SK-N-SH (cell line): Measurements from ENCODE around the gene ZNF879. TPM values are rescaled to one million over a fixed set of nuclear protein-coding genes. Genes with fewer than 3 reads are reported as not detected.

Source experiments
- CTCF ChIA-PET: fragments of 300-600, 350-600 bp; formaldehyde crosslinking; extraction: SDS; loops from one replicate; lab custom pipeline; 2021; lab: Yijun Ruan, JAX
- POLR2A ChIA-PET: fragments of 350-600 bp; sonication (Branson Sonifier 250); formaldehyde crosslinking; extraction: SDS; loops from one replicate; lab custom pipeline; 2020; ENCODE audit warnings: antibody characterized with exemption, inconsistent platforms; lab: Yijun Ruan, JAX
- DNase-seq: peaks from one replicate; pipeline ENCODE4 v3.0.0; 2012
- H2AFZ ChIP-seq: fragments of 200-600 bp; sonication (generic); 2 replicates; pipeline ENCODE4 v1.8.1; 2016; ENCODE audit warnings: antibody characterized with exemption, mild to moderate bottlenecking, low read depth
- H3F3A ChIP-seq: fragments of 200-600 bp; sonication (generic); replicated peaks from 2 replicates; pipeline ENCODE3; 2016; ENCODE audit warnings: antibody characterized with exemption, mild to moderate bottlenecking; ENCODE audit not compliant: insufficient read depth
- H3K27ac ChIP-seq, 2 experiments: fragments of 200-500 bp in 1 of 2; fragments of 200-600 bp in 1 of 2; sonication (Bioruptor generic) in 1 of 2; sonication (generic), shearing (Covaris generic) in 1 of 2; 2 replicates each; pipeline versions ENCODE4 v1.5.1 to v1.6.1; 2014 to 2016; ENCODE audit warnings: low read depth in 2 of 2, inconsistent platforms in 1 of 2, low read length in 1 of 2, mild to moderate bottlenecking in 1 of 2, mixed read lengths in 1 of 2
- H3K27me3 ChIP-seq: fragments of 200-600 bp; sonication (generic), shearing (Covaris generic); 2 replicates; pipeline ENCODE4 v1.6.1; 2016; ENCODE audit warnings: mixed run types; ENCODE audit not compliant: insufficient read depth
- H3K36me3 ChIP-seq, 2 experiments: fragments of 200-500 bp in 1 of 2; fragments of 200-600 bp in 1 of 2; sonication (Bioruptor generic) in 1 of 2; sonication (generic) in 1 of 2; replicated peaks in 1 of 2; 2 replicates each; pipeline versions ENCODE3 to v1.5.1; 2014 to 2016; ENCODE audit warnings: low read length in 1 of 2, mild to moderate bottlenecking in 1 of 2; ENCODE audit not compliant: insufficient read depth in 2 of 2, control insufficient read depth in 1 of 2
- H3K4me1 ChIP-seq, 2 experiments: fragments of 200-500 bp in 1 of 2; fragments of 200-600 bp in 1 of 2; sonication (Bioruptor generic) in 1 of 2; sonication (generic), shearing (Covaris generic) in 1 of 2; 2 replicates each; pipeline versions ENCODE4 v1.5.1 to v1.6.1; 2014 to 2016; ENCODE audit warnings: low read depth in 1 of 2, low read length in 1 of 2, mixed run types in 1 of 2; ENCODE audit not compliant: insufficient read depth in 2 of 2, control insufficient read depth in 1 of 2
- H3K4me2 ChIP-seq: fragments of 200-600 bp; sonication (generic), shearing (Covaris generic); 2 replicates; pipeline ENCODE4 v1.6.1; 2017; ENCODE audit warnings: mixed run types
- H3K4me3 ChIP-seq, 2 experiments: fragments of 200-500 bp in 1 of 2; fragments of 200-600 bp in 1 of 2; sonication (Bioruptor generic) in 1 of 2; sonication (generic), shearing (Covaris generic) in 1 of 2; 2 replicates each; pipeline versions ENCODE4 v1.5.1 to v1.8.1; 2014 to 2016; ENCODE audit warnings: low read depth in 2 of 2, inconsistent platforms in 1 of 2, low read length in 1 of 2, mild to moderate bottlenecking in 1 of 2, mixed read lengths in 1 of 2, moderate library complexity in 1 of 2
- H3K79me2 ChIP-seq: fragments of 200-600 bp; sonication (generic); 2 replicates; pipeline ENCODE4 v1.8.1; 2017; ENCODE audit warnings: mild to moderate bottlenecking; ENCODE audit not compliant: insufficient read depth
- H3K9ac ChIP-seq: fragments of 200-600 bp; sonication (generic); 2 replicates; pipeline ENCODE4 v1.6.1; 2017; ENCODE audit warnings: mixed run types
- H3K9me2 ChIP-seq: fragments of 200-600 bp; sonication (generic); 2 replicates; pipeline ENCODE4 v1.6.1; 2017; ENCODE audit warnings: mixed run types
- H3K9me3 ChIP-seq: fragments of 200-600 bp; sonication (generic); 2 replicates; pipeline ENCODE4 v1.6.1; 2017; ENCODE audit warnings: mixed run types, mild to moderate bottlenecking, moderate library complexity
- H4K20me1 ChIP-seq: fragments of 200-600 bp; sonication (generic); 2 replicates; pipeline ENCODE4 v1.6.1; 2017; ENCODE audit warnings: mild to moderate bottlenecking, mixed run types; ENCODE audit not compliant: insufficient read depth
- CTCF ChIP-seq: fragments of 200-600 bp; sonication (generic); IDR thresholded peaks from 2 replicates; pipeline ENCODE4 v1.6.1; 2017; ENCODE audit warnings: antibody characterized with exemption, mild to moderate bottlenecking, moderate library complexity
- EP300 ChIP-seq, 2 experiments: IDR thresholded peaks; 2 replicates each; pipeline versions ENCODE4 v1.4.0 to v1.6.1; 2012; ENCODE audit warnings: borderline replicate concordance in 1 of 2, low read depth in 1 of 2, low read length in 1 of 2
- FOSL2 ChIP-seq: IDR thresholded peaks from 2 replicates; pipeline ENCODE4 v1.4.0; 2012; ENCODE audit warnings: low read depth, mild to moderate bottlenecking, moderate library complexity, borderline replicate concordance
- FOXJ3 ChIP-seq: sonication (generic); formaldehyde crosslinking; IDR thresholded peaks from 2 replicates; pipeline ENCODE4 v1.5.1; 2020; ENCODE audit warnings: mild to moderate bottlenecking, missing genetic modification reagents
- GABPA ChIP-seq: IDR thresholded peaks from 2 replicates; pipeline ENCODE4 v1.4.0; 2012; ENCODE audit warnings: low read depth, mild to moderate bottlenecking
- GATA2 ChIP-seq: sonication (generic); formaldehyde crosslinking; IDR thresholded peaks from 2 replicates; pipeline ENCODE4 v1.5.0; 2020; ENCODE audit warnings: mild to moderate bottlenecking, missing genetic modification reagents
- IRF3 ChIP-seq: fragments of 150-350 bp; IDR thresholded peaks from 2 replicates; pipeline ENCODE4 v1.6.1; 2016; ENCODE audit warnings: mild to moderate bottlenecking, low read depth, low read length
- NFIC ChIP-seq: IDR thresholded peaks from 2 replicates; pipeline ENCODE4 v1.4.0; 2012; ENCODE audit warnings: borderline replicate concordance
- NRF1 ChIP-seq: IDR thresholded peaks from 2 replicates; pipeline ENCODE4 v1.6.1; 2012; ENCODE audit warnings: low read depth, mild to moderate bottlenecking, low read length
- PBX3 ChIP-seq: IDR thresholded peaks from 2 replicates; pipeline ENCODE4; 2012
- RAD21 ChIP-seq: IDR thresholded peaks from 2 replicates; pipeline ENCODE4 v1.6.1; 2012; ENCODE audit warnings: mild to moderate bottlenecking, low read length
- REST ChIP-seq: IDR thresholded peaks from 2 replicates; pipeline ENCODE4 v1.6.1; 2012; ENCODE audit warnings: mild to moderate bottlenecking, low read depth, low read length, moderate library complexity
- SIN3A ChIP-seq: IDR thresholded peaks from 2 replicates; pipeline ENCODE4 v1.6.1; 2012; ENCODE audit warnings: low read depth, mild to moderate bottlenecking, low read length, moderate library complexity, borderline replicate concordance
- SMC3 ChIP-seq: IDR thresholded peaks from 2 replicates; pipeline ENCODE4 v1.6.1; 2012; ENCODE audit warnings: low read depth, low read length, improper control_type of control experiment
- TAF1 ChIP-seq: IDR thresholded peaks from 2 replicates; pipeline ENCODE4 v1.6.1; 2012; ENCODE audit warnings: low read depth, mild to moderate bottlenecking, low read length, moderate library complexity, borderline replicate concordance
- TCF12 ChIP-seq: IDR thresholded peaks from 2 replicates; pipeline ENCODE4 v1.4.0; 2012
- TEAD4 ChIP-seq: IDR thresholded peaks from 2 replicates; pipeline ENCODE4 v1.4.0; 2012; ENCODE audit warnings: mild to moderate bottlenecking, borderline replicate concordance; ENCODE audit not compliant: insufficient read depth
- USF2 ChIP-seq: fragments of 150-350 bp; IDR thresholded peaks from 2 replicates; pipeline ENCODE4 v1.6.1; 2017; ENCODE audit warnings: antibody characterized with exemption, low read length, low read depth, borderline replicate concordance
- YY1 ChIP-seq: IDR thresholded peaks from 2 replicates; pipeline ENCODE4 v1.4.0; 2012; ENCODE audit warnings: low read depth, mild to moderate bottlenecking
- WGBS: methylation state at CpG from one replicate; pipeline ENCODE4 v1.1.6; 2017; ENCODE audit warnings: low lambda C conversion rate; 5-methylcytosine and 5-hydroxymethylcytosine counted together
- polyA plus RNA-seq, 3 experiments: library from polyadenylated mRNA; depleted of rRNA; stranded (reverse); fragments of >200 nt; gene quantifications; 2 replicates each; pipeline ENCODE4 v1.2.3, GENCODE V29; 2012

ZNF879 gene
- polyA plus RNA-seq, 1 of the 3 experiments (the other 2 are of a cell fraction): 0.44 TPM

GRCh38 chr5:178988436-178989220 lies 35.0 kb upstream of the ZNF879 start (continued):
- no peak for TF ChIP-seq IRF3
- no peak for TF ChIP-seq EP300 (IDR thresholded peaks at IDR 0.05; ENCODE audit: borderline replicate concordance in 1 of 2, low read depth in 1 of 2, low read length in 1 of 2)
- no peak for TF ChIP-seq CTCF
- TF ChIP-seq, all 33 proteins: peak for 0

- CTCF ChIA-PET: no interaction called here
- Histone ChIP-seq H4K20me1 (no peaks in the 10 kb centered on the region), H3K36me3 (no peaks in the 10 kb centered on the region), H3K27me3 (no peaks in the 10 kb centered on the region), H3K79me2 (no peaks in the 10 kb centered on the region), H3K4me1 (no peaks in the 10 kb centered on the region; a peak in 1 of 4 replicates), H3K27ac (no peak overlapping the region), H3K9me3 (no peaks in the 10 kb centered on the region), H2AFZ (no peak overlapping the region), H3K9ac (no peak overlapping the region), H3K4me3 (no peak overlapping the region), H3F3A (no peaks in the 10 kb centered on the region), H3K9me2 (no peaks in the 10 kb centered on the region), H3K4me2 (no peak overlapping the region)
- DNase-seq: no peak
- POLR2A ChIA-PET: interaction anchor here (0.5 kb wide), 1 partner anchor 53 kb away, joined by 4 read pairs; no protein-coding TSS in a partner anchor
- WGBS: 71% methylated on average over 5 of the region's 7 CpGs
- TF ChIP-seq NRF1: no peak
- no peak for TF ChIP-seq RAD21
- no peak for TF ChIP-seq REST
- no peak for TF ChIP-seq FOSL2
- no peak for TF ChIP-seq CTCF
- TF ChIP-seq TCF12: no peak
- TF ChIP-seq USF2: no peak
- no peak for TF ChIP-seq PBX3
- TF ChIP-seq GABPA: no peak
- TF ChIP-seq GATA2 (CRISPR knock-in tag): no peak
- TF ChIP-seq TAF1: no peak
- TF ChIP-seq SMC3: no peak
- TF ChIP-seq TEAD4: no peak
- no peak for TF ChIP-seq SIN3A
- no peak for TF ChIP-seq NFIC
- TF ChIP-seq FOXJ3 (CRISPR knock-in tag): no peak
- no peak for TF ChIP-seq YY1
- no peak for TF ChIP-seq EP300 (IDR thresholded peaks at IDR 0.05; ENCODE audit: borderline replicate concordance in 1 of 2, low read depth in 1 of 2, low read length in 1 of 2)
Observed at GRCh38 chr5:178989311-178989710, 34.3 kb upstream of the ZNF879 start.
